Fibroblast of skin of right quadriceps (primary cell): Measurements from ENCODE around the gene GOLGA6L7.
"Not testable (repeated sequence)": the region's sequence is repeated elsewhere in the genome, so short reads cannot be mapped to it uniquely, and the experiment has no call there.

Experiments
- DNase-seq: peaks from one replicate; pipeline ENCODE4 v3.0.0-alpha.2; 2013

GOLGA6L7 gene

GRCh38 chr15:28843520-28843919, 4.9 kb downstream of the GOLGA6L7 start:
- DNase-seq = not testable (repeated sequence)

GRCh38 chr15:28842210-28842609, 6.2 kb downstream of the GOLGA6L7 start:
- not testable (repeated sequence) for DNase-seq

GRCh38 chr15:28840285-28840684, 8.2 kb downstream of the GOLGA6L7 start:
- not testable (repeated sequence) for DNase-seq

- not testable (repeated sequence) for DNase-seq
These were observed 13.4 kb downstream of the GOLGA6L7 start for GRCh38 chr15:28834957-28835585.

- DNase-seq = peak; percentile 76
These were observed 16.4 kb downstream of the GOLGA6L7 start for GRCh38 chr15:28831897-28832587.

GRCh38 chr15:28821420-28821819, 27.0 kb downstream of the GOLGA6L7 start:
- DNase-seq = not testable (repeated sequence)

- DNase-seq = not testable (repeated sequence)
These were observed 28.5 kb downstream of the GOLGA6L7 start for GRCh38 chr15:28819930-28820295.

- DNase-seq = peak; percentile 29
These were observed 29.2 kb downstream of the GOLGA6L7 start for GRCh38 chr15:28819019-28819929.

GRCh38 chr15:28818168-28818567, 30.3 kb downstream of the GOLGA6L7 start:
- not testable (repeated sequence) for DNase-seq

- not testable (repeated sequence) for DNase-seq
These were observed 34.4 kb downstream of the GOLGA6L7 start for GRCh38 chr15:28814059-28814458.

- DNase-seq = not testable (repeated sequence)
These were observed 35.1 kb downstream of the GOLGA6L7 start for GRCh38 chr15:28813392-28813791.

GRCh38 chr15:28811852-28812550, 36.4 kb downstream of the GOLGA6L7 start:
- not testable (repeated sequence) for DNase-seq

GRCh38 chr15:28810444-28810843, 38.0 kb downstream of the GOLGA6L7 start:
- DNase-seq = not testable (repeated sequence)

GRCh38 chr15:28808136-28808535, 40.3 kb downstream of the GOLGA6L7 start:
- not testable (repeated sequence) for DNase-seq

- DNase-seq = not testable (repeated sequence)
These were observed 48.1 kb downstream of the GOLGA6L7 start for GRCh38 chr15:28800366-28800765.

GRCh38 chr15:28798234-28798633, 50.2 kb downstream of the GOLGA6L7 start:
- not testable (repeated sequence) for DNase-seq

- not testable (repeated sequence) for DNase-seq
These were observed 54.2 kb downstream of the GOLGA6L7 start for GRCh38 chr15:28794231-28794630.
